CD14-positive monocyte (primary cell): ENCODE measurements around the gene XPO4. TPM values are rescaled to one million over a fixed set of nuclear protein-coding genes. Genes with fewer than 3 reads are reported as not detected.
"Not testable (repeated sequence)": the region's sequence is repeated elsewhere in the genome, so short reads cannot be mapped to it uniquely, and the experiment has no call there.

Experiments used
- DNase-seq, 3 donors: peaks; one replicate each; pipeline ENCODE4 v3.0.0-alpha.2; 2011 to 2022
- H2AFZ ChIP-seq: 2 replicates; pipeline ENCODE4 v1.6.0; 2012; ENCODE audit warnings: mild to moderate bottlenecking, low read depth, low read length, inconsistent platforms; ENCODE audit not compliant: insufficient read depth, poor library complexity, severe bottlenecking
- H3K27ac ChIP-seq, 2 donors: 1 replicate in 1 of 2; 2 replicates in 1 of 2; pipeline ENCODE4 v1.5.1; 2012 to 2013; ENCODE audit warnings: low read length in 2 of 2, control low read depth in 1 of 2, inconsistent platforms in 1 of 2, low read depth in 1 of 2, mild to moderate bottlenecking in 1 of 2
- H3K27me3 ChIP-seq, 2 donors: one replicate each; pipeline versions ENCODE4 v1.6.0 to v1.6.1; 2011 to 2013; ENCODE audit warnings: low read length in 2 of 2; ENCODE audit not compliant: control insufficient read depth in 2 of 2, insufficient read depth in 2 of 2
- H3K36me3 ChIP-seq, 2 donors: replicated peaks in 1 of 2; 1 replicate in 1 of 2; 2 replicates in 1 of 2; pipeline versions ENCODE4 v1.5.1 to v1.6.1; 2012 to 2013; ENCODE audit warnings: low read length in 2 of 2, control low read depth in 1 of 2, inconsistent platforms in 1 of 2, mild to moderate bottlenecking in 1 of 2; ENCODE audit not compliant: insufficient read depth in 2 of 2, control insufficient read depth in 1 of 2
- H3K4me1 ChIP-seq, 2 donors: 1 replicate in 1 of 2; 2 replicates in 1 of 2; pipeline versions ENCODE4 v1.5.1 to v1.6.1; 2012 to 2013; ENCODE audit warnings: low read length in 2 of 2, control low read depth in 1 of 2, inconsistent platforms in 1 of 2, mild to moderate bottlenecking in 1 of 2, moderate library complexity in 1 of 2; ENCODE audit not compliant: insufficient read depth in 2 of 2, control insufficient read depth in 1 of 2
- H3K4me2 ChIP-seq: replicated peaks from 2 replicates; pipeline ENCODE3; 2012; ENCODE audit warnings: low read length, moderate library complexity, mild to moderate bottlenecking; ENCODE audit not compliant: poor library complexity, severe bottlenecking; ENCODE audit errors: extremely low read depth
- H3K4me3 ChIP-seq, 3 experiments: fragments of 200-600 bp in 1 of 3; sonication (generic) in 1 of 3; replicated peaks in 1 of 3; 1 replicate in 2 of 3; 2 replicates in 1 of 3; pipeline ENCODE4 v1.5.1; 2011 to 2013; ENCODE audit warnings: low read length in 3 of 3, mild to moderate bottlenecking in 3 of 3, control low read depth in 2 of 3, low read depth in 2 of 3, inconsistent platforms in 1 of 3, moderate library complexity in 1 of 3
- H3K79me2 ChIP-seq: 2 replicates; pipeline ENCODE4 v1.6.0; 2012; ENCODE audit warnings: mild to moderate bottlenecking, control low read depth, inconsistent platforms, low read length, moderate library complexity; ENCODE audit not compliant: insufficient read depth
- H3K9ac ChIP-seq: 2 replicates; pipeline ENCODE4 v1.6.0; 2017; ENCODE audit warnings: low read length, mild to moderate bottlenecking; ENCODE audit not compliant: insufficient read depth, poor library complexity, severe bottlenecking
- H3K9me3 ChIP-seq, 2 donors: replicated peaks in 1 of 2; 1 replicate in 1 of 2; 2 replicates in 1 of 2; pipeline versions ENCODE4 v1.5.1 to v1.6.1; 2012 to 2013; ENCODE audit warnings: low read length in 2 of 2, control low read depth in 1 of 2; ENCODE audit not compliant: control insufficient read depth in 1 of 2, insufficient read depth in 1 of 2
- H4K20me1 ChIP-seq: 2 replicates; pipeline ENCODE4 v1.6.0; 2012; ENCODE audit warnings: mild to moderate bottlenecking, low read length, control low read depth, moderate library complexity; ENCODE audit not compliant: insufficient read depth
- H3K27ac Mint-ChIP-seq, 7 donors: one replicate each; pipeline ENCODE4 v1.8.0; 2020; ENCODE audit warnings: mild to moderate bottlenecking in 7 of 7, mixed read lengths in 7 of 7, moderate library complexity in 6 of 7, inconsistent platforms in 2 of 7
- H3K27me3 Mint-ChIP-seq, 3 donors: one replicate each; pipeline ENCODE4 v1.8.0; 2021 to 2022; ENCODE audit warnings: low read depth in 3 of 3, mild to moderate bottlenecking in 3 of 3, mixed read lengths in 3 of 3, moderate library complexity in 3 of 3, inconsistent platforms in 1 of 3
- H3K36me3 Mint-ChIP-seq, 2 donors: one replicate each; pipeline ENCODE4 v1.8.0; 2020; ENCODE audit warnings: mixed read lengths in 2 of 2, inconsistent platforms in 1 of 2, mild to moderate bottlenecking in 1 of 2
- H3K4me1 Mint-ChIP-seq: one replicate; pipeline ENCODE4 v1.8.0; 2020; ENCODE audit warnings: mild to moderate bottlenecking, mixed read lengths
- H3K4me3 Mint-ChIP-seq, 2 donors: one replicate each; pipeline ENCODE4 v1.8.0; 2020; ENCODE audit warnings: mild to moderate bottlenecking in 2 of 2, mixed read lengths in 2 of 2, moderate library complexity in 1 of 2
- H3K9me3 Mint-ChIP-seq, 7 donors: one replicate each; pipeline ENCODE4 v1.8.0; 2020 to 2022; ENCODE audit warnings: mixed read lengths in 7 of 7, mild to moderate bottlenecking in 6 of 7, moderate library complexity in 6 of 7, inconsistent platforms in 2 of 7
- CTCF ChIP-seq: fragments of 200-600 bp; IDR thresholded peaks from one replicate; pipeline ENCODE4 v1.8.0; 2022; ENCODE audit warnings: antibody characterized with exemption, mild to moderate bottlenecking
- WGBS: methylation state at CpG from one replicate; pipeline ENCODE4 v1.1.5; 2013; ENCODE audit warnings: missing lambda C conversion rate; ENCODE audit not compliant: insufficient coverage; 5-methylcytosine and 5-hydroxymethylcytosine counted together
- intact Hi-C, 2 donors: fragments of 100-400 bp; cut with micrococcal nuclease; formaldehyde crosslinking; loops; one replicate each; pipeline versions ENCODE4 v1.15.0 to v1.15.1; 2023
- polyA minus RNA-seq: library from RNA; depleted of rRNA, polyadenylated mRNA; stranded (reverse); fragments of >200 nt; gene quantifications from 2 replicates; pipeline ENCODE4 v1.2.3, GENCODE V29; 2012
- polyA plus RNA-seq, 3 donors: library from polyadenylated mRNA; depleted of rRNA in 1 of 3; unstranded in 2 of 3; stranded (reverse) in 1 of 3; fragments of 300-500 nt in 2 of 3; fragments of >200 nt in 1 of 3; fragmentation: Illumina TruSeq in 2 of 3; gene quantifications; 1 replicate in 2 of 3; 2 replicates in 1 of 3; pipeline ENCODE4 v1.2.3, GENCODE V29; 2012 to 2021
- total RNA-seq, 12 experiments: library from RNA in 1 of 12; stranded (reverse) in 1 of 12; fragments of 120-200 nt in 1 of 12; gene quantifications; one replicate each; pipeline ENCODE4 v1.2.4 and lab custom pipeline; 2013 to 2026; ENCODE audit warnings: mixed read lengths in 6 of 12, inconsistent platforms in 1 of 12

The XPO4 gene
- total RNA-seq (2013): 10.9 TPM
- polyA plus RNA-seq (1 to 10 TPM; 2.9 to 4.4 (median 4.0) TPM), polyA minus RNA-seq (5.5 and 5.7 TPM in 2 replicates), total RNA-seq (lab: John Stamatoyannopoulos, UW) (14.9 to 70.1 (median 56.8) reads per million in 11 experiments)

- Mint-ChIP-seq H3K4me1 (peaks cover 12% of the 10 kb centered on the region), H3K4me3 (peak within 1 kb of the TSS; percentile 91 to 96), H3K36me3 (peaks cover 9 to 13% of the 10 kb centered on the region in 2 donors), H3K9me3 (no peaks in the 10 kb centered on the region), H3K27ac (peak within 1 kb of the TSS; percentile 89 to 96 (median 93)), H3K27me3 (peaks cover 0 to 11% (median 4%) of the 10 kb centered on the region in 3 donors)
- peaks cover 50% of the 10 kb centered on the region for H3K79me2 ChIP-seq
- H3K9ac ChIP-seq: peak within 1 kb of the TSS; percentile 98
- TF ChIP-seq CTCF: no peak
- H3K27ac ChIP-seq: peak within 1 kb of the TSS; percentile 78 to 96
- peaks cover 2 to 6% of the 10 kb centered on the region in 2 donors for H3K36me3 ChIP-seq
- DNase-seq: peak; percentile 63 to 67 (median 66)
- intact Hi-C loops: no loop called here
- no peaks in the 10 kb centered on the region for H3K27me3 ChIP-seq
- peaks cover 9 to 21% of the 10 kb centered on the region in 2 donors for H3K4me1 ChIP-seq
- WGBS: under 1% methylated on average over 79 of the region's 81 CpGs
- peaks cover 5% of the 10 kb centered on the region for H4K20me1 ChIP-seq
- no peaks in the 10 kb centered on the region for H3K9me3 ChIP-seq
- H3K4me3 ChIP-seq: peak within 1 kb of the TSS; percentile 85 to 98 (median 96)
- H3K4me2 ChIP-seq: peak within 1 kb of the TSS; percentile 84
- peak within 1 kb of the TSS; percentile 98 for H2AFZ ChIP-seq
Observed at GRCh38 chr13:20902438-20903163, at the start of gene XPO4. XPO4 (minus strand) TSS chr13:20902746; CDS start chr13:20902738, 8 bp downstream.

- not testable (repeated sequence) for H3K4me3 Mint-ChIP-seq, DNase-seq, H3K36me3 Mint-ChIP-seq, H3K4me2 ChIP-seq, H3K27me3 ChIP-seq, H3K9me3 ChIP-seq, H3K4me3 ChIP-seq, H3K27ac Mint-ChIP-seq, H3K79me2 ChIP-seq, H3K9me3 Mint-ChIP-seq, H3K9ac ChIP-seq, H3K36me3 ChIP-seq, H3K27ac ChIP-seq, H2AFZ ChIP-seq, H4K20me1 ChIP-seq
- whole genome bisulfite sequencing: no CpG with 5 or more reads among the region's 3 CpGs
- peaks cover 27% of the 10 kb centered on the region for H3K4me1 Mint-ChIP-seq
- intact Hi-C loops: loop anchor here (10.0 kb wide), 3 partner anchors 187 to 527 kb away; partner anchors contain the start of genes MRPL57 (in 1 of the 2) and SKA3 (in 1 of the 2)
- peaks cover 7 to 30% (median 19%) of the 10 kb centered on the region in 3 donors for H3K27me3 Mint-ChIP-seq
- peaks cover 18 to 20% of the 10 kb centered on the region in 2 donors for H3K4me1 ChIP-seq
Observed at GRCh38 chr13:20948001-20948400, 45.5 kb upstream of the XPO4 start.
